HUES64 (cell line): ENCODE measurements around the gene PDE6H.
A peak's percentile ranks its signal among the peaks of the same experiment; 100 is the strongest.

Experiments used
- H3K27ac ChIP-seq: 2 replicates; pipeline ENCODE4 v1.7.0; 2013; ENCODE audit warnings: low read depth, low read length, inconsistent platforms
- H3K27me3 ChIP-seq: 2 replicates; pipeline ENCODE4 v1.6.1; 2013; ENCODE audit warnings: mild to moderate bottlenecking, low read length; ENCODE audit not compliant: insufficient read depth
- H3K36me3 ChIP-seq: 2 replicates; pipeline ENCODE4 v1.6.1; 2013; ENCODE audit warnings: mild to moderate bottlenecking, low read length; ENCODE audit not compliant: insufficient read depth
- H3K4me1 ChIP-seq: 2 replicates; pipeline ENCODE4 v1.6.1; 2013; ENCODE audit warnings: mild to moderate bottlenecking, low read length, moderate library complexity; ENCODE audit not compliant: insufficient read depth
- H3K4me3 ChIP-seq: 2 replicates; pipeline ENCODE4 v1.5.1; 2013; ENCODE audit warnings: mild to moderate bottlenecking, low read length, moderate library complexity
- H3K9ac ChIP-seq: 2 replicates; pipeline ENCODE4 v1.6.1; 2013; ENCODE audit warnings: mild to moderate bottlenecking, low read depth, low read length
- H3K9me3 ChIP-seq: 2 replicates; pipeline ENCODE4 v1.6.1; 2013; ENCODE audit warnings: low read depth, low read length; ENCODE audit not compliant: insufficient read depth
- WGBS: fragments of 150-250, 120-280 bp; methylation state at CpG from one replicate; pipeline ENCODE4 v1.1.7; 2013; ENCODE audit warnings: missing lambda C conversion rate; 5-methylcytosine and 5-hydroxymethylcytosine counted together

The PDE6H gene

DNA sequence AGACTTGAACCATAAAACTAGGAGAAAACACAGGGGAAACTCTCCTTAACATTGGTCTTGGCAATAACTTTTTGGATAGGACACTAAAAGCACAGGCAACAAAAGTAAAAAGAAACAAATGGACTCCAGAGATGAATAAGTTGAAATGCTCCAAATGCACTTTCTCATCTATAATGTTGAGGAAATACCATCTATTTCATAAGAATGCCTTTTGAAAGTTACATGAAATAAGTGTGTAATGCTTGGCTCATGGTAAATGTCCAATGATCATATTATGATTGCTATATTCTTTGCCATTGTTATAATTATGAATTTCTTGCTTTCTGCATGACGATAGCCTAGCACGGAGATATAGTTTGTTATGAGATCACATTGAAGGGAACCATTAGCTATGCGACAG, 19.8 kb downstream of the PDE6H start:
- H3K27ac ChIP-seq, result no peak overlapping the region
- H3K4me3 ChIP-seq, result no peak overlapping the region
- no peaks in the 10 kb centered on the region for H3K4me1 ChIP-seq
- H3K9me3 ChIP-seq, result no peaks in the 10 kb centered on the region
- WGBS, result 92% methylated on average over 3 of the region's 3 CpGs
- no peaks in the 10 kb centered on the region for H3K27me3 ChIP-seq
- no peaks in the 10 kb centered on the region for H3K36me3 ChIP-seq
- no peak overlapping the region for H3K9ac ChIP-seq

DNA sequence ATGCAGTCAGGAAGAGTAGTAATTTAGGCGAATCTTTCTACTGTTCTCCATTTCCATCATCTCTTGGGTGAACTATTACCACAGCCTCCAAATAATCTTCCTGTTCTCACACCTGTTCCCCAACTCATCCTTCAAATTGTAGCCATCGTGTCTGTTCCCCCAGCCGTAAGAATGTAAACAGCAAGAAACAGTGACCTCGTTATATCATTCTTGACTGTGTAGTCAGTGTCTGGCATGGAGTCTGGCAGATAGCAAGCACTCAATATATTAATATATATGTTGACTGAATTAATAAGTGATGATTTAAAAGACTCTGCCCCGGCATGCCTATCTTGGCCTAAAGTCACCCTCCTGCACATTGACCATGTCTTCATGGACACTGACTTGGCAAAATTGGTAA, 20.3 kb downstream of the PDE6H start:
- Histone ChIP-seq H3K27ac (no peak overlapping the region), H3K4me3 (no peak overlapping the region)
- 91% methylated on average over 5 of the region's 5 CpGs for WGBS

DNA sequence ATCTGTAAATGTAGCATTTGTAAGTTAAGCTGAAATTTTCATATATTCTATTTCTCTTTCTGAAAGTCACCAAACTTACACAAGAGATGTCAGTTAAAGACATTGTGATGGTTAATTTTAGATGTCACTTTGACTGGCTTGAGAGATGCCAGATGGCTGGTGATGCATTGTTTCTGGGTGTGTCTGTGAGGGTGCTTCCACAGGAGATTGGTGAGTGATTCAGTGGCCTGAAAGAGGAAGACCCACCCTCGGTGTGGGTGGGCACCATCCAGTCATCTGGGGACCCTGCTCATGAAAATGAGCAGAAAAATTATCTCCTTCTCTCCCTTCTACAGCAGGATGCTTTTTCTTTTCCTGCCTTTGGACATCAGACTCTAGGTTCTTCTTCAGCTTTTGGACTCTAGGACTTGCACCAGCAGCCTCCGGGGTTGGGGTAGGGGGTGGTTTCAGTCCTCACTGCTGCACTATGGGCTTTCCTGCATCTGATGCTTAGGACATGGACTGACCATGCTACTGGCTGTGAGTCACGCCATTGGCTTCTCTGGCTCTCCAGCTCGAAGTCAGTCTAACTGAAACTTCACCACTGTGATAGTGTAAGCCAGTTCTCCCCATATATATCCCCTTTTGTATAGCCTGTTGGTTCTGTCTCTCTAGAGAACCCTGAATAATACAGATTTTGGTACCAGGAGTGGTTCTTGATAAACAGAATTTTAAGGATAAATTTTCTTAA, 20.9 kb downstream of the PDE6H start:
- Histone ChIP-seq H3K4me3 (no peak overlapping the region), H3K27me3 (no peaks in the 10 kb centered on the region), H3K4me1 (no peaks in the 10 kb centered on the region), H3K36me3 (no peaks in the 10 kb centered on the region), H3K9ac (no peak overlapping the region), H3K27ac (no peak overlapping the region), H3K9me3 (no peaks in the 10 kb centered on the region)
- WGBS, result 83% methylated on average over 4 of the region's 4 CpGs

More for the DNA sequence above, 20.3 kb downstream of the PDE6H start:
- H3K4me1 ChIP-seq, result no peaks in the 10 kb centered on the region
- H3K36me3 ChIP-seq, result no peaks in the 10 kb centered on the region
- no peak overlapping the region for H3K9ac ChIP-seq
- H3K9me3 ChIP-seq, result no peaks in the 10 kb centered on the region
- H3K27me3 ChIP-seq, result no peaks in the 10 kb centered on the region

DNA sequence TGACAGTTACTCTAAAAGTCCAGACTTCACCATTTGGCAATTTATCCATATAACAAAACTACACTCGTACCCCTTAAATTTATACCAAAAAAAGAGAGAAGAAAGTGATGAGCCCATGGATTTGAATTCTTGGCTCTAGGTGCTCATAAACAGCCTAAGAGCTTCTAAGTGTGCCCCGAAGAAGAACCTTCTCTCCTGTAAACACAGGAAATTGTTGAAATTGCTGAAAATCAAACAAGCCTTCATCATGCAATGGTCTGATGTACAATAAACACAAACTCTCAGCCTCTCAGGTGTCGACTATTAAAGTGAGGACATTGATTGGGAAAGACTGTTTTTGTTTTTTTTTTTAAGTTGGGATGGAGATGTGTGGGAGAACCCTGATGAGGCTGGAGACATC, 21.8 kb downstream of the PDE6H start:
- Histone ChIP-seq H3K27ac (no peak overlapping the region), H3K4me1 (no peaks in the 10 kb centered on the region), H3K9ac (no peak overlapping the region), H3K4me3 (no peak overlapping the region), H3K9me3 (no peaks in the 10 kb centered on the region), H3K36me3 (no peaks in the 10 kb centered on the region), H3K27me3 (no peaks in the 10 kb centered on the region)
- 94% methylated on average over 2 of the region's 3 CpGs for WGBS

DNA sequence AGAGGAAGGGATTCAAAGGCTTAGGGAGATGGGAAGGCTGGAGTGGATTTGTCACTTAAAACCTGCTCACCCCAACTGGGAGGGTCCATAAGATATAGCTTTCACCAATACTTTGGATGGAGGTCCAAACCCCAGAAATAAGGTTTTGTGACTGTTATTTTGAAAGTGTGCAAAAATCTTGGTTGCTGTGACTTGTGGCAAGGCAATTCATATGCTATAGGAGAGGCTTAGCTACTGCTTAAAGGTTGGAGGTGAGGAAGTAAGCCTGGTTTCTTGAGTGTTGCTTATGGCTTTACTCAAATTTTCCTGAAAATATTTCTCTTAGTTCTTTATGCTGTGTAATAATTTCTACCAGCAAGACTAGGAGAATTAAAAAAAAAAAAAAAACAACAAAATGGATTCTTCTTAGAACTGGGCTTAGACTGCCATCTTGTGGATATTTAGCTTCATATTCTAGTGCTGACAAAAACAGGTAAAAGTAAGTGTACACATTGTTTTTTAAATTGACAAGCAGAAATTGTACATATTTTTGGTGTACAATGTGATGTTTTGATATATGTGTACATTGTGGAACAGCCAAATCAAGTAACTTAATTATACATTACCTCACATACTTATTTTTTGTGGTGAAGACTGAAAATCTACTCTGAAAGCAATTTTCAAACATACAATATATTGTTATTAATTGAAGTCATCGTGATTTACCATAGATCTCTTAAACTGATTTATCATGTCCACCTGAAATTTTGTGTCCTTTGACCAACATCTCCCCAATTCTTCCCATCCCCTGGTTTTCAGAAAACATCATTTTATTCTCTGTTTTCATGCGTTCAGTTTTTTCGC, 23.0 kb downstream of the PDE6H start:
- H3K27me3 ChIP-seq, result no peaks in the 10 kb centered on the region
- H3K27ac ChIP-seq, result no peak overlapping the region
- H3K36me3 ChIP-seq, result no peaks in the 10 kb centered on the region
- no peak overlapping the region for H3K9ac ChIP-seq
- no peak overlapping the region for H3K4me3 ChIP-seq
- H3K9me3 ChIP-seq, result no peaks in the 10 kb centered on the region
- no peaks in the 10 kb centered on the region for H3K4me1 ChIP-seq
- WGBS, result 100% methylated on average over 1 of the region's 3 CpGs

DNA sequence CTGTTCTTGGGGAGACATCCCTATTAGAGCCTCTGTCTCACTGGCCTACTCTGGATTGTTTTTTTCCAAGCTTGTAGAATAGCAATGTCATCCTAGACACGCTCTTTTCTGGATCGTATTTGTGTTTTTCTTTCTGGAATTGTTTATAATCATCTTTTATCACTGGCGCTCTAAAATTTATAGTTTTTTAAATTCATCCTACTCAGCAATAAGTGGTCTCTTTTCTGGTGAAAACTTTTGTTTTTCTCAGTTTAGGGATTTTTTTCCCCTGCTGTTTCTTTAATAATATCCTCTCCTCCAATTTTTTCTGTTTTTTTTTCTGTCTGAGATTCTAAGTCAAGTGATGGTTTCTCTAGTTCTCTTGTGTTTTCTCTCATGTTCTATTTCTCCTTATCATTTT, 25.2 kb downstream of the PDE6H start:
- Histone ChIP-seq H3K27ac (no peak overlapping the region), H3K9me3 (no peaks in the 10 kb centered on the region), H3K9ac (no peak overlapping the region), H3K36me3 (no peaks in the 10 kb centered on the region), H3K4me3 (no peak overlapping the region), H3K4me1 (peaks cover 8% of the 10 kb centered on the region), H3K27me3 (no peaks in the 10 kb centered on the region)
- 94% methylated on average over 2 of the region's 3 CpGs for WGBS

DNA sequence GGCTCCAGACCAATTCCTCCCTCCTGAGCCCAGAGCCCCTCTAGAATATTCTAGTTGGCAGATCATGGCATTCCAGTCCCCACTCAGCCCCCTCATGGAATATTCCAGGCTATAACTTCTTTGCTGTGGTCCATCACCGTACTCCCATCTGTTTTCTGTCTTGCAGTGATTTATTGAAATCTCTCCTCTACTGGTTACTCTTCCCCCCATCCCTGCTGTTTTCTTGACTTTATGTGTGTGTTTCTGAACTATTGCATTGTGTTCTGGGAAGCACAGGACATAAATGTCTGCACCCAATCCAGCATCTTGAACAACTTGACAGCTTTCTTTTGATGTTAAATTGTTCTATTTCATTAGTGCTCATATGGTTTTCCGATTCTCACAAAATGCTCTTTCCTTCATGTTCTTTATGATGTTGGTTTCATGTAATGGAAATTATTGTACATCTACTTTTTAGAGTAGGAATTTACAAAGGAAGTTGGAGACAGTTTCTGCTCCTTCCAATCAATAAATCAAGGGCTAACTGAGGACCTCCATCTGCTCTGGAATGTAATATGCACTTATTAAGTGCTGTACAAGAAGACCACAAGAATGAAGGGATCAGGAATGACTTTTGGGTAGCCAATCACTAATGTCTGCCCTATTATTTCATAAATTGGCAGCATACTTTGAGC, 26.3 kb downstream of the PDE6H start:
- Histone ChIP-seq H3K36me3 (no peaks in the 10 kb centered on the region), H3K27ac (no peak overlapping the region), H3K9ac (no peak overlapping the region), H3K9me3 (no peaks in the 10 kb centered on the region), H3K27me3 (no peaks in the 10 kb centered on the region), H3K4me1 (peaks cover 8% of the 10 kb centered on the region), H3K4me3 (no peak overlapping the region)
- WGBS, result 100% methylated on average over 1 of the region's 2 CpGs

GRCh38 chr12:14999695-15000365, 27.0 kb downstream of the PDE6H start:
- Histone ChIP-seq H3K4me3 (no peak overlapping the region), H3K27me3 (no peaks in the 10 kb centered on the region), H3K9ac (no peak overlapping the region), H3K4me1 (peaks cover 8% of the 10 kb centered on the region), H3K9me3 (no peaks in the 10 kb centered on the region), H3K27ac (no peak overlapping the region), H3K36me3 (no peaks in the 10 kb centered on the region)
- WGBS, result 83% methylated on average over 2 of the region's 2 CpGs

- Histone ChIP-seq H3K27me3 (no peaks in the 10 kb centered on the region), H3K4me3 (no peak overlapping the region), H3K4me1 (peaks cover 8% of the 10 kb centered on the region), H3K27ac (no peak overlapping the region), H3K9me3 (no peaks in the 10 kb centered on the region), H3K36me3 (no peaks in the 10 kb centered on the region), H3K9ac (no peak overlapping the region)
- WGBS, result 94% methylated on average over 2 of the region's 2 CpGs
Observed at GRCh38 chr12:15000575-15000974, 27.7 kb downstream of the PDE6H start.

DNA sequence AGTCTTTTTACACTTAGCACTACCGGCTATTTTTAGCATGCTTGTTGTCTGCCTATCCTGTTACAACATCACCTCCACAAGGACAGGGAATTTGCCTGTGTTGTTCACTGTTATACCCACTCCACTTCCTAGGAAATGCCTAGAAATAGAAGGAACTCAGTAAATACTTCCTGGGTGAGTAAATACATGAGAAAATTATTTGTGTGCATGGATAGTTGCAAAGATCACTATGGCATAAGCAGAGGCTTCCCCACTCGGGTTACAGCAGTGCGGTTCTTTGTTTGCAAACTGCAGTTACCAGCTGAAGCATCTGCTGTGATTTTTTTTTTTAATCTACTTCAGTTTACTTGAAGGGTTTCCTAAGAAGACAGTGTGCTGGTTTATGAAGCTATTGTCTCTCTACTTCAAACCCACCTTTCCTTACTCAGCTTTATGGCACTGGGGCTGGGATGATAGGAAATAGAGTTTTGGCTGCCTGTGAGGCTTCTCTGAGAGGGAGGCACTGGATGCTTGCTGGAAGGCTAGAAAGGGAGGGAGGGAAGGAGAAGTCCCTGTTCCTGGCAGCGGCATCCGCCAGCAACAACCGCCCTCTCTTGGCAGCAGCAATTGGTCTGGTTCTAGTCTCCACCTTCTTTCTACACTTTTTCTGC, 29.0 kb downstream of the PDE6H start:
- Histone ChIP-seq H3K9ac (peak overlapping the region; percentile 41; the same call in 1 of the 2 replicates), H3K4me3 (no peak overlapping the region), H3K4me1 (peaks cover 8% of the 10 kb centered on the region), H3K9me3 (no peaks in the 10 kb centered on the region), H3K27ac (no peak overlapping the region), H3K27me3 (no peaks in the 10 kb centered on the region), H3K36me3 (no peaks in the 10 kb centered on the region)
- 67% methylated on average over 6 of the region's 6 CpGs for WGBS
